A673 (cell line): Measurements from ENCODE around the gene RAB26.

ENCODE experiments used
- CTCF ChIP-seq: fragments of 300-800, 200-600 bp; sonication (generic); conservative IDR thresholded peaks from 2 replicates; pipeline ENCODE4 v1.5.1; 2017; ENCODE audit warnings: low read depth, mild to moderate bottlenecking, antibody characterized with exemption, low read length, moderate library complexity, mixed read lengths
- EZH2 ChIP-seq: fragments of 200-600 bp; sonication (generic); IDR thresholded peaks from 2 replicates; pipeline ENCODE4 v1.6.1; 2017; ENCODE audit warnings: borderline replicate concordance, low read depth, mild to moderate bottlenecking, mixed read lengths, antibody characterized with exemption, low read length; ENCODE audit not compliant: poor library complexity, severe bottlenecking

DNA sequence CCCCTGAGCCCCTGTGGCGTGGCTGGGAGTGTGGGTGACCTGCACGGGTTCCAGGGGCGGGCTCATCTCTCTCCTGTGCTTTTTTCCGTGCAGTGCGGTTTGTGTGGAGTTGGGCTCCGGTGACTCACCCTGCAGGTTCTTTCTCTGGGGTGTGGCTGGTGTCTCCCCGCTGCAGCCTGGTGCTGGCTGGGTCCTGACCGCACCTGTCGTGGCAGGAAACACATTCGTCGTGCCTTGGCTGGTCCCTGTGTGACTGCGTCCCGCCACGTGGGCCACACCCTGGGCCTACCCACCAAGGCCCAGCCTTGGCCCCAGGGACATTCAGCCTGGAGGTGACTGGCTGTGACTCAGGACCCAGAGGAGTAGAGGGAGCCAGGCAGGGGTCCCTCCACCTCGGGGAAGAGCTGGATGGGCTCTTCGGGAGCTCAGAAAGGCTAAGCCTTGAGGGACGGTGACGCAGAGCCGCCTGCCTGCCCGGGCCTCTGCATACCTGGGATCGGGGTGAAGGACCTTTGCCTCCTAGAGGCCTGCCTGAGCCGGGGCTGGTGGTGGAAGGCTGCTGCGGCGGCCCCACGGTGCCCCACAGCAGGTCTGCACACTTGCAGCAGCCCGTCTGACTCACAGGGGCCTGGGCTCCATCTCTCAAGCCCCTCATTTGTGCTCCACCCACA lies 14.9 kb downstream of the RAB26 start:
- no peak for TF ChIP-seq CTCF
- no peak for TF ChIP-seq EZH2
